Endothelial cell of umbilical vein (primary cell): Measurements from ENCODE around the gene HMGXB3. TPM values are rescaled to one million over a fixed set of nuclear protein-coding genes. Genes with fewer than 3 reads are reported as not detected.

Experiments
- BruUV-seq: library from RNA; stranded (reverse); fragments of 400-500 nt; replicated peaks from 2 replicates; lab custom pipeline; 2021; lab: Mats Ljungman, UMichigan
- CTCF ChIA-PET: fragments of 300-600, 350-600 bp; sonication (Branson Sonifier 250); formaldehyde crosslinking; loops from one replicate; lab custom pipeline; 2021; ENCODE audit warnings: antibody characterized with exemption, inconsistent platforms; lab: Charles Lee
- POLR2A ChIA-PET: fragments of 300-600, 350-600 bp; sonication (Branson Sonifier 250); formaldehyde crosslinking; loops from one replicate; lab custom pipeline; 2021; ENCODE audit warnings: antibody characterized with exemption, inconsistent platforms; lab: Charles Lee
- DNase-seq: peaks from one replicate; pipeline ENCODE4 v3.0.0-alpha.2; 2011; ENCODE audit warnings: low read depth, low spot score
- FAIRE-seq: peaks from 2 replicates; lab custom pipeline; 2011; peaks lifted over from hg19 to GRCh38; lab: Jason Lieb, UNC
- H2AFZ ChIP-seq: 2 replicates; pipeline ENCODE4 v1.6.0; 2012; ENCODE audit warnings: low read depth, low read length, control low read depth, inconsistent platforms
- H3K27ac ChIP-seq: 2 replicates; pipeline ENCODE4 v1.5.1; 2011; ENCODE audit warnings: low read depth, mild to moderate bottlenecking, control low read depth, low read length, moderate library complexity; ENCODE audit not compliant: insufficient read depth
- H3K27me3 ChIP-seq, 2 experiments: 2 replicates each; pipeline versions ENCODE4 v1.6.0 to v1.6.1; 2011; ENCODE audit warnings: low read length in 2 of 2, mixed read lengths in 1 of 2; ENCODE audit not compliant: control insufficient read depth in 2 of 2, insufficient read depth in 2 of 2
- H3K36me3 ChIP-seq, 2 experiments: 2 replicates in 1 of 2; 3 replicates in 1 of 2; pipeline ENCODE4 v1.5.1; 2011; ENCODE audit warnings: low read length in 2 of 2, mild to moderate bottlenecking in 1 of 2, moderate library complexity in 1 of 2; ENCODE audit not compliant: control insufficient read depth in 2 of 2, insufficient read depth in 2 of 2; ENCODE audit errors: extremely low read depth in 1 of 2
- H3K4me1 ChIP-seq: 3 replicates; pipeline ENCODE4 v1.5.1; 2011; ENCODE audit warnings: mild to moderate bottlenecking, low read length; ENCODE audit not compliant: control insufficient read depth, insufficient read depth; ENCODE audit errors: extremely low read depth
- H3K4me2 ChIP-seq: 2 replicates; pipeline ENCODE4 v1.6.1; 2011; ENCODE audit warnings: low read length, control low read depth, mixed read lengths; ENCODE audit not compliant: insufficient read depth
- H3K4me3 ChIP-seq, 3 experiments: fragments of 200-600 bp in 1 of 3; sonication (generic), shearing (Covaris generic) in 1 of 3; replicated peaks in 1 of 3; 2 replicates each; pipeline ENCODE4 v1.5.1; 2011 to 2016; ENCODE audit warnings: control low read depth in 3 of 3, low read length in 3 of 3, mild to moderate bottlenecking in 2 of 3, inconsistent platforms in 1 of 3, low read depth in 1 of 3, moderate library complexity in 1 of 3; ENCODE audit not compliant: insufficient read depth in 1 of 3
- H3K79me2 ChIP-seq: 2 replicates; pipeline ENCODE4 v1.6.0; 2012; ENCODE audit warnings: low read length, inconsistent platforms; ENCODE audit not compliant: control insufficient read depth, insufficient read depth
- H3K9ac ChIP-seq: replicated peaks from 2 replicates; pipeline ENCODE3; 2011; ENCODE audit warnings: low read length, control low read depth; ENCODE audit not compliant: insufficient read depth; ENCODE audit errors: extremely low read depth
- H3K9me1 ChIP-seq: replicated peaks from 3 replicates; pipeline ENCODE4 v1.6.0; 2011; ENCODE audit warnings: mild to moderate bottlenecking, low read length; ENCODE audit not compliant: control insufficient read depth, insufficient read depth; ENCODE audit errors: extremely low read depth
- H3K9me3 ChIP-seq: replicated peaks from 2 replicates; pipeline ENCODE4 v1.5.1; 2012; ENCODE audit warnings: low read length, inconsistent platforms; ENCODE audit not compliant: control insufficient read depth, insufficient read depth
- H4K20me1 ChIP-seq: replicated peaks from 2 replicates; pipeline ENCODE3; 2011; ENCODE audit warnings: mild to moderate bottlenecking, low read length; ENCODE audit not compliant: control insufficient read depth, insufficient read depth; ENCODE audit errors: extremely low read depth
- CTCF ChIP-seq, 2 donors: IDR thresholded peaks; 1 replicate in 1 of 2; 2 replicates in 1 of 2; pipeline ENCODE4 v1.5.1; 2011; ENCODE audit warnings: low read length in 2 of 2, mild to moderate bottlenecking in 2 of 2, moderate library complexity in 2 of 2, control low read depth in 1 of 2, inconsistent platforms in 1 of 2, low read depth in 1 of 2; ENCODE audit not compliant: insufficient read depth in 1 of 2; ENCODE audit errors: extremely low read depth in 1 of 2
- EZH2 ChIP-seq: IDR thresholded peaks from 2 replicates; pipeline ENCODE4 v1.6.1; 2012; ENCODE audit warnings: borderline replicate concordance, low read depth, mild to moderate bottlenecking, moderate library complexity, low read length, inconsistent platforms; ENCODE audit not compliant: severe bottlenecking
- FOS ChIP-seq: IDR thresholded peaks from 2 replicates; pipeline ENCODE4 v1.6.1; 2011; ENCODE audit warnings: mild to moderate bottlenecking, low read length, moderate library complexity, borderline replicate concordance; ENCODE audit not compliant: insufficient read depth
- GATA2 ChIP-seq: IDR thresholded peaks from 2 replicates; pipeline ENCODE4 v1.7.0; 2011; ENCODE audit warnings: low read depth, mild to moderate bottlenecking, moderate library complexity, mixed read lengths, low read length; ENCODE audit not compliant: insufficient read length, insufficient read depth
- MYC ChIP-seq: IDR thresholded peaks from one replicate; pipeline ENCODE4 v1.6.1; 2011; ENCODE audit warnings: mild to moderate bottlenecking, low read depth, low read length
- POLR2A ChIP-seq: IDR thresholded peaks from 2 replicates; pipeline ENCODE4 v1.6.1; 2012; ENCODE audit warnings: low read depth, mild to moderate bottlenecking, control low read depth, low read length
- POLR2AphosphoS5 ChIP-seq: IDR thresholded peaks from 2 replicates; pipeline ENCODE4 v1.6.1; 2012; ENCODE audit warnings: low read depth, mild to moderate bottlenecking, control low read depth, low read length, moderate library complexity; ENCODE audit not compliant: insufficient read depth
- dilution Hi-C: fragments of 300-500 bp; cut with MboI; formaldehyde crosslinking; loops from one replicate; pipeline ENCODE4 v1.15.0; 2019; ENCODE audit warnings: low sequenced_read_pairs; ENCODE audit not compliant: extremely low pct_ligation_motif_present
- intact Hi-C: fragments of 100-400 bp; cut with micrococcal nuclease; formaldehyde crosslinking; loops from one replicate; pipeline ENCODE4 v1.10.0; 2022
- polyA plus RNA-seq, 4 experiments: library from polyadenylated mRNA; depleted of rRNA in 3 of 4; stranded (reverse) in 3 of 4; unstranded in 1 of 4; fragments of >200 nt; gene quantifications; 2 replicates each; pipeline versions ENCODE4 v1.2.1 to v1.2.3, GENCODE V29; 2011 to 2012; ENCODE audit warnings: missing spikeins in 1 of 4
- total RNA-seq: library from RNA; stranded (reverse); gene quantifications from 2 replicates; pipeline ENCODE4 v1.2.3, GENCODE V29; 2021
- TF ChIP-seq, protein P1 (sequence below): IDR thresholded peaks from 2 replicates; pipeline ENCODE4 v1.6.1; 2011; ENCODE audit not compliant: insufficient read depth, insufficient read length

The HMGXB3 gene
- total and polyA plus RNA-seq, 2 donors (not counting 3 experiments of a cell fraction or from before 2014, with no cell fraction given), result 34.8 to 52.6 TPM

GRCh38 chr5:150069672-150070627 lies 69.4 kb downstream of the HMGXB3 start:
- DNase-seq, result no peak
- Histone ChIP-seq H4K20me1 (no peaks in the 10 kb centered on the region), H3K36me3 (no peaks in the 10 kb centered on the region), H3K27ac (no peak overlapping the region), H3K27me3 (peaks cover 2 to 8% of the 10 kb centered on the region in 2 experiments), H3K9me1 (no peaks in the 10 kb centered on the region), H3K79me2 (no peaks in the 10 kb centered on the region), H3K4me2 (no peak overlapping the region), H3K9me3 (no peaks in the 10 kb centered on the region), H3K4me1 (peaks cover 29% of the 10 kb centered on the region), H2AFZ (no peak overlapping the region), H3K4me3 (no peak overlapping the region), H3K9ac (no peak overlapping the region)
- TF ChIP-seq EZH2 (no peak), FOS (no peak), POLR2AphosphoS5 (no peak), POLR2A (no peak), GATA2 (no peak), CTCF (IDR thresholded peaks at IDR 0.05; ENCODE audit: extremely low read depth in 1 of 2, insufficient read depth in 1 of 2, low read depth in 1 of 2, low read length in 2 of 2) (no peak), MYC (no peak)
- TF ChIP-seq, protein P1, sequence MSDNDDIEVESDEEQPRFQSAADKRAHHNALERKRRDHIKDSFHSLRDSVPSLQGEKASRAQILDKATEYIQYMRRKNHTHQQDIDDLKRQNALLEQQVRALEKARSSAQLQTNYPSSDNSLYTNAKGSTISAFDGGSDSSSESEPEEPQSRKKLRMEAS, result no peak
- BruUV-seq, result no TSS peak
- CTCF ChIA-PET, result interaction anchor here (0.6 kb wide), 1 partner anchor 24 kb away, joined by 3 read pairs; no protein-coding TSS in a partner anchor
- no peak for FAIRE-seq
- dilution Hi-C loops (no loop called here), intact Hi-C loops (no loop called here)
- POLR2A ChIA-PET, result interaction anchor here (0.6 kb wide), 1 partner anchor 196 kb away, joined by 3 read pairs; no protein-coding TSS in a partner anchor
